ENCODE data around the gene TP53TG5.

Gene TP53TG5

GRCh38 chr20:45408646-45409213, 30.6 kb upstream of the TP53TG5 start:
- Histone ChIP-seq H3K9ac (ENCODE audit: low read depth, low read length) (no peak overlapping the region), H3K9me3 (ENCODE audit: control insufficient read depth, insufficient read depth, low read length) (no peaks in the 10 kb centered on the region), H3K4me1 (ENCODE audit: insufficient read depth, low read length) (peaks cover 8% of the 10 kb centered on the region; the same call in 1 of the 2 replicates), H3K36me3 (ENCODE audit: insufficient read depth, low read length) (peaks cover 5% of the 10 kb centered on the region; the same call in 1 of the 2 replicates)

- peaks cover 5% of the 10 kb centered on the region; the same call in 1 of the 2 replicates for H3K36me3 ChIP-seq (ENCODE audit: insufficient read depth, low read length)
- H3K9ac ChIP-seq (ENCODE audit: low read depth, low read length): peak within 1 kb of the TSS; percentile 70
These were observed 29.9 kb upstream of the TP53TG5 start, which contains the start of gene DBNDD2 for GRCh38 chr20:45407783-45408645. TSS of gene DBNDD2 (plus strand) at chr20:45408289. CDS start at chr20:45408468, 179 bp downstream.

GRCh38 chr20:45407067-45407745, 29.1 kb upstream of the TP53TG5 start:
- H3K36me3 ChIP-seq (ENCODE audit: insufficient read depth, low read length): peaks cover 5% of the 10 kb centered on the region; the same call in 1 of the 2 replicates
- H3K9ac ChIP-seq (ENCODE audit: low read depth, low read length): peak overlapping the region; percentile 70
- H3K4me1 ChIP-seq (ENCODE audit: insufficient read depth, low read length): peaks cover 8% of the 10 kb centered on the region; the same call in 1 of the 2 replicates
- H3K9me3 ChIP-seq (ENCODE audit: control insufficient read depth, insufficient read depth, low read length): no peaks in the 10 kb centered on the region

More at GRCh38 chr20:45407783-45408645, 29.9 kb upstream of the TP53TG5 start, which contains the start of gene DBNDD2:
- Histone ChIP-seq H3K9me3 (ENCODE audit: control insufficient read depth, insufficient read depth, low read length) (no peaks in the 10 kb centered on the region), H3K4me1 (ENCODE audit: insufficient read depth, low read length) (peaks cover 8% of the 10 kb centered on the region; the same call in 1 of the 2 replicates)

- peaks cover 8% of the 10 kb centered on the region; the same call in 1 of the 2 replicates for H3K4me1 ChIP-seq (ENCODE audit: insufficient read depth, low read length)
- peak overlapping the region; percentile 70 for H3K9ac ChIP-seq (ENCODE audit: low read depth, low read length)
- 0 out of 2 replicates have a peak, but pooled peaks cover 2% of the 10 kb centered on the region for H3K9me3 ChIP-seq (ENCODE audit: control insufficient read depth, insufficient read depth, low read length)
- H3K36me3 ChIP-seq (ENCODE audit: insufficient read depth, low read length): peaks cover 5% of the 10 kb centered on the region; the same call in 1 of the 2 replicates
These were observed 28.3 kb upstream of the TP53TG5 start for GRCh38 chr20:45406260-45407066.

GRCh38 chr20:45405571-45406259, 27.6 kb upstream of the TP53TG5 start:
- peak overlapping the region; percentile 70 for H3K9ac ChIP-seq (ENCODE audit: low read depth, low read length)

GRCh38 chr20:45404438-45404837, 26.3 kb upstream of the TP53TG5 start:
- no peak overlapping the region for H3K9ac ChIP-seq (ENCODE audit: low read depth, low read length)
- peaks cover 15% of the 10 kb centered on the region for H3K9me3 ChIP-seq (ENCODE audit: control insufficient read depth, insufficient read depth, low read length)

More at GRCh38 chr20:45405571-45406259, 27.6 kb upstream of the TP53TG5 start:
- Histone ChIP-seq H3K9me3 (ENCODE audit: control insufficient read depth, insufficient read depth, low read length) (0 out of 2 replicates have a peak, but pooled peaks cover 9% of the 10 kb centered on the region), H3K36me3 (ENCODE audit: insufficient read depth, low read length) (peaks cover 5% of the 10 kb centered on the region; the same call in 1 of the 2 replicates), H3K4me1 (ENCODE audit: insufficient read depth, low read length) (peaks cover 8% of the 10 kb centered on the region; the same call in 1 of the 2 replicates)

GRCh38 chr20:45402946-45403345, 24.8 kb upstream of the TP53TG5 start:
- Histone ChIP-seq H3K9me3 (ENCODE audit: control insufficient read depth, insufficient read depth, low read length) (peaks cover 15% of the 10 kb centered on the region), H3K9ac (ENCODE audit: low read depth, low read length) (no peak overlapping the region), H3K4me1 (ENCODE audit: insufficient read depth, low read length) (peaks cover 7% of the 10 kb centered on the region; the same call in 1 of the 2 replicates), H3K36me3 (ENCODE audit: insufficient read depth, low read length) (no peaks in the 10 kb centered on the region)

More at GRCh38 chr20:45404438-45404837, 26.3 kb upstream of the TP53TG5 start:
- peaks cover 1% of the 10 kb centered on the region; the same call in 1 of the 2 replicates for H3K36me3 ChIP-seq (ENCODE audit: insufficient read depth, low read length)
- peaks cover 8% of the 10 kb centered on the region; the same call in 1 of the 2 replicates for H3K4me1 ChIP-seq (ENCODE audit: insufficient read depth, low read length)

- Histone ChIP-seq H3K4me1 (ENCODE audit: insufficient read depth, low read length) (no peaks in the 10 kb centered on the region), H3K36me3 (ENCODE audit: insufficient read depth, low read length) (no peaks in the 10 kb centered on the region), H3K9me3 (ENCODE audit: control insufficient read depth, insufficient read depth, low read length) (peaks cover 15% of the 10 kb centered on the region), H3K9ac (ENCODE audit: low read depth, low read length) (no peak overlapping the region)
These were observed 22.4 kb upstream of the TP53TG5 start for GRCh38 chr20:45400346-45401031.

- no peaks in the 10 kb centered on the region for H3K4me1 ChIP-seq (ENCODE audit: insufficient read depth, low read length)
- peaks cover 15% of the 10 kb centered on the region for H3K9me3 ChIP-seq (ENCODE audit: control insufficient read depth, insufficient read depth, low read length)
These were observed 20.9 kb upstream of the TP53TG5 start for GRCh38 chr20:45399018-45399417.

GRCh38 chr20:45395114-45395415, 16.9 kb upstream of the TP53TG5 start:
- no peaks in the 10 kb centered on the region for H3K4me1 ChIP-seq (ENCODE audit: insufficient read depth, low read length)
- no peaks in the 10 kb centered on the region for H3K36me3 ChIP-seq (ENCODE audit: insufficient read depth, low read length)
- H3K9ac ChIP-seq (ENCODE audit: low read depth, low read length): no peak overlapping the region
- H3K9me3 ChIP-seq (ENCODE audit: control insufficient read depth, insufficient read depth, low read length): peaks cover 2% of the 10 kb centered on the region; the same call in 1 of the 2 replicates

More at GRCh38 chr20:45399018-45399417, 20.9 kb upstream of the TP53TG5 start:
- Histone ChIP-seq H3K36me3 (ENCODE audit: insufficient read depth, low read length) (no peaks in the 10 kb centered on the region), H3K9ac (ENCODE audit: low read depth, low read length) (no peak overlapping the region)

GRCh38 chr20:45394221-45395113, 16.3 kb upstream of the TP53TG5 start:
- Histone ChIP-seq H3K9me3 (ENCODE audit: control insufficient read depth, insufficient read depth, low read length) (no peaks in the 10 kb centered on the region; the same call in 1 of the 2 replicates), H3K36me3 (ENCODE audit: insufficient read depth, low read length) (no peaks in the 10 kb centered on the region), H3K4me1 (ENCODE audit: insufficient read depth, low read length) (no peaks in the 10 kb centered on the region), H3K9ac (ENCODE audit: low read depth, low read length) (no peak overlapping the region)

- Histone ChIP-seq H3K36me3 (ENCODE audit: insufficient read depth, low read length) (no peaks in the 10 kb centered on the region), H3K9ac (ENCODE audit: low read depth, low read length) (no peak overlapping the region), H3K4me1 (ENCODE audit: insufficient read depth, low read length) (no peaks in the 10 kb centered on the region), H3K9me3 (ENCODE audit: control insufficient read depth, insufficient read depth, low read length) (no peaks in the 10 kb centered on the region)
These were observed 14.6 kb upstream of the TP53TG5 start for GRCh38 chr20:45392733-45393132.

Data from ES-I3 (cell line).